K562 (cell line): ENCODE results near the gene CLIP4. TPM values are rescaled to one million over a fixed set of nuclear protein-coding genes. Genes with fewer than 3 reads are reported as not detected.

Experiments used
- ATAC-seq: fragments of 200-7000 bp; cut with Tn5 transposase; 3 replicates; pipeline ENCODE4 v1.9.1; 2020; ENCODE audit warnings: moderate library complexity
- BruUV-seq: library from RNA; stranded (reverse); fragments of 400-500 nt; replicated peaks from 2 replicates; lab custom pipeline; 2021; lab: Mats Ljungman, UMichigan
- CTCF ChIA-PET: fragments of 300-600 bp; formaldehyde crosslinking; extraction: SDS; loops from one replicate; lab custom pipeline; 2021; ENCODE audit warnings: low intra/inter-chr PET ratio; lab: Yijun Ruan, JAX
- POLR2A ChIA-PET: fragments of 300-600, 350-650 bp; sonication (Branson Sonifier 250); formaldehyde crosslinking; extraction: SDS; loops from one replicate; lab custom pipeline; 2021; ENCODE audit warnings: antibody characterized with exemption, inconsistent platforms; lab: Yijun Ruan, JAX
- DNase-seq, 4 experiments: peaks; one replicate each; pipeline versions ENCODE4 v3.0.0 to v3.0.0-alpha.2; 2011 to 2018; ENCODE audit warnings: low spot score in 3 of 4, mixed read lengths in 3 of 4; ENCODE audit errors: extremely low read depth in 1 of 4
- FAIRE-seq: peaks from 2 replicates; lab custom pipeline; 2011; peaks lifted over from hg19 to GRCh38; lab: Jason Lieb, UNC
- H2AFZ ChIP-seq: 2 replicates; pipeline ENCODE4 v1.6.0; 2011; ENCODE audit warnings: low read depth, low read length, control low read depth, inconsistent platforms
- H3K27ac ChIP-seq: fragments of 200-600 bp; 3 replicates; pipeline ENCODE4 v1.8.0; 2011; ENCODE audit warnings: low read depth, mild to moderate bottlenecking, control low read depth, inconsistent platforms, low read length, moderate library complexity, mixed read lengths; ENCODE audit errors: extremely low read depth
- H3K27me3 ChIP-seq, 2 experiments: fragments of 300-600 bp in 1 of 2; 2 replicates in 1 of 2; 3 replicates in 1 of 2; pipeline versions ENCODE4 v1.6.0 to v1.8.0; 2011; ENCODE audit warnings: inconsistent platforms in 2 of 2, low read length in 2 of 2, mild to moderate bottlenecking in 1 of 2, mixed read lengths in 1 of 2, moderate library complexity in 1 of 2; ENCODE audit not compliant: control insufficient read depth in 2 of 2, insufficient read depth in 2 of 2
- H3K36me3 ChIP-seq: fragments of 300-600 bp; 3 replicates; pipeline ENCODE4 v1.8.0; 2011; ENCODE audit warnings: mild to moderate bottlenecking, low read length, inconsistent platforms; ENCODE audit not compliant: control insufficient read depth, insufficient read depth
- H3K4me1 ChIP-seq, 2 experiments: fragments of 200-600 bp in 1 of 2; replicated peaks in 1 of 2; 2 replicates in 1 of 2; 3 replicates in 1 of 2; pipeline versions ENCODE4 v1.5.1 to v1.8.0; 2011; ENCODE audit warnings: inconsistent platforms in 2 of 2, low read length in 2 of 2, mild to moderate bottlenecking in 1 of 2, mixed read lengths in 1 of 2, moderate library complexity in 1 of 2; ENCODE audit not compliant: control insufficient read depth in 2 of 2, insufficient read depth in 2 of 2
- H3K4me2 ChIP-seq: 2 replicates; pipeline ENCODE4 v1.6.1; 2011; ENCODE audit warnings: low read length, control low read depth, inconsistent platforms, mixed read lengths; ENCODE audit not compliant: insufficient read depth
- H3K4me3 ChIP-seq: fragments of 200-600 bp; sonication (generic), shearing (Covaris generic); 2 replicates; pipeline ENCODE4 v1.5.1; 2016; ENCODE audit warnings: control low read depth, inconsistent platforms
- H3K79me2 ChIP-seq: fragments of 200-600 bp; 3 replicates; pipeline ENCODE4 v1.8.0; 2011; ENCODE audit warnings: low read length, inconsistent platforms; ENCODE audit not compliant: control insufficient read depth, insufficient read depth
- H3K9ac ChIP-seq, 2 experiments: 2 replicates each; pipeline versions ENCODE4 v1.6.0 to v1.6.1; 2011; ENCODE audit warnings: low read depth in 2 of 2, low read length in 2 of 2, control low read depth in 1 of 2, inconsistent platforms in 1 of 2, mild to moderate bottlenecking in 1 of 2, mixed read lengths in 1 of 2; ENCODE audit not compliant: insufficient read depth in 1 of 2
- H3K9me1 ChIP-seq: one replicate; pipeline ENCODE4 v1.6.0; 2011; ENCODE audit warnings: inconsistent platforms, mild to moderate bottlenecking, low read length, moderate library complexity; ENCODE audit not compliant: control insufficient read depth, insufficient read depth
- H3K9me3 ChIP-seq: replicated peaks from 2 replicates; pipeline ENCODE4 v1.5.1; 2011; ENCODE audit warnings: low read depth, low read length, inconsistent platforms; ENCODE audit not compliant: control insufficient read depth, insufficient read depth
- H4K20me1 ChIP-seq: replicated peaks from 2 replicates; pipeline ENCODE4 v1.6.1; 2011; ENCODE audit warnings: low read length, inconsistent platforms, mixed read lengths; ENCODE audit not compliant: control insufficient read depth, insufficient read depth
- FOXA1 ChIP-seq: fragments of 450-650 bp; IDR thresholded peaks from 2 replicates; pipeline ENCODE4 v1.6.1; 2016; ENCODE audit warnings: mild to moderate bottlenecking, borderline replicate concordance
- HLTF ChIP-seq: fragments of 450-650 bp; IDR thresholded peaks from 2 replicates; pipeline ENCODE4 v1.6.1; 2016
- KDM1A ChIP-seq, 2 experiments: fragments of 450-650 bp; IDR thresholded peaks; 2 replicates each; pipeline ENCODE4 v1.6.1; 2016; ENCODE audit warnings: mild to moderate bottlenecking in 2 of 2
- PHTF2 ChIP-seq: fragments of 250-450 bp; sonication (Bioruptor Pico); IDR thresholded peaks from 2 replicates; pipeline ENCODE4 v1.5.0; 2021; ENCODE audit warnings: mild to moderate bottlenecking
- ZBTB43 ChIP-seq: sonication (generic); formaldehyde crosslinking; IDR thresholded peaks from 2 replicates; pipeline ENCODE4 v1.8.0; 2023; ENCODE audit warnings: mild to moderate bottlenecking, missing genetic modification reagents
- ZNF384 ChIP-seq: IDR thresholded peaks from 2 replicates; pipeline ENCODE4 v1.6.1; 2012; ENCODE audit warnings: low read depth, low read length, improper control_type of control experiment
- ZNF583 ChIP-seq: fragments of 250-450 bp; sonication (Bioruptor Pico); IDR thresholded peaks from 2 replicates; pipeline ENCODE4 v1.4.0; 2020
- ZNF644 ChIP-seq: fragments of 200-800 bp; sonication (Bioruptor generic); IDR thresholded peaks from 2 replicates; pipeline ENCODE4 v1.6.1; 2016; ENCODE audit warnings: low read depth, missing genetic modification characterization, missing compliant biosample characterization
- WGBS: fragments of 100-300 bp; shearing (Covaris generic); methylation state at CpG from one replicate; pipeline ENCODE4 v1.1.6; 2016; ENCODE audit warnings: low coverage, mixed read lengths; ENCODE audit not compliant: insufficient coverage; ENCODE audit errors: missing lambda C conversion rate; 5-methylcytosine and 5-hydroxymethylcytosine counted together
- in situ Hi-C: fragments of 300-500 bp; cut with MboI; formaldehyde crosslinking; loops from 4 replicates; pipeline ENCODE4 v1.15.0; 2018; ENCODE audit warnings: inconsistent platforms, mixed read lengths
- intact Hi-C: fragments of 100-400 bp; cut with micrococcal nuclease; formaldehyde crosslinking; loops from 2 replicates; pipeline ENCODE4 v1.14.2; 2022
- polyA plus RNA-seq, 8 experiments: library from polyadenylated mRNA; depleted of rRNA in 4 of 8; stranded (reverse) in 5 of 8; unstranded in 3 of 8; fragments of >200 nt; fragmentation: Nextera tagmentation in 2 of 8; fragmentation: Illumina TruSeq in 1 of 8; extraction: Ambion mirVana in 2 of 8; extraction: Trizol in 1 of 8; gene quantifications; 2 replicates each; pipeline versions ENCODE4 v1.2.1 to v1.2.3, GENCODE V29; 2011 to 2014; ENCODE audit warnings: inconsistent platforms in 1 of 8, missing spikeins in 1 of 8
- total RNA-seq, 7 experiments: library from RNA; depleted of rRNA in 6 of 7; stranded (reverse); fragments of >200 nt in 6 of 7; fragmentation: Illumina TruSeq in 2 of 7; extraction: Trizol in 2 of 7; gene quantifications; 2 replicates each; pipeline versions ENCODE4 v1.2.1 to v1.2.3, GENCODE V29; 2011 to 2021; ENCODE audit warnings: low replicate concordance in 1 of 7

The CLIP4 gene
- total and polyA plus RNA-seq, 9 of the 15 experiments (the other 6 are each of a cell fraction or from before 2014, with no cell fraction given), result 0.03 to 0.38 (median 0.13) TPM; not detected in 5

- TF ChIP-seq HLTF, result no peak
- no peak for TF ChIP-seq ZBTB43 (CRISPR knock-in tag)
- TF ChIP-seq PHTF2 (CRISPR knock-in tag), result no peak
- TF ChIP-seq FOXA1, result no peak
- TF ChIP-seq KDM1A (IDR thresholded peaks at IDR 0.05), result no peak
- intact Hi-C loops, result no loop called here
- H3K9me1 ChIP-seq, result no peaks in the 10 kb centered on the region
- no peak overlapping the region for H2AFZ ChIP-seq
- no peaks in the 10 kb centered on the region for H3K9me3 ChIP-seq
- ChIA-PET CTCF (no interaction called here), POLR2A (no interaction called here)
- WGBS, result 0% methylated on average over 7 of the region's 9 CpGs
- FAIRE-seq, result no peak
- no peaks in the 10 kb centered on the region for H3K4me1 ChIP-seq
- no peak overlapping the region for H3K4me3 ChIP-seq
- peaks cover 10 to 77% of the 10 kb centered on the region in 2 experiments; a peak in 4 of 5 replicates for H3K27me3 ChIP-seq
- H3K27ac ChIP-seq, result no peak overlapping the region
- H3K4me2 ChIP-seq, result no peak overlapping the region
- no peak for ATAC-seq
- no peak overlapping the region for H3K9ac ChIP-seq
- BruUV-seq, result no TSS peak
- peaks cover 11% of the 10 kb centered on the region for H4K20me1 ChIP-seq
- DNase-seq, result no peak
- H3K79me2 ChIP-seq, result no peaks in the 10 kb centered on the region
- in situ Hi-C loops, result no loop called here
- no peaks in the 10 kb centered on the region for H3K36me3 ChIP-seq
These were observed 114.4 kb downstream of the CLIP4 start for GRCh38 chr2:29229640-29230039.

DNA sequence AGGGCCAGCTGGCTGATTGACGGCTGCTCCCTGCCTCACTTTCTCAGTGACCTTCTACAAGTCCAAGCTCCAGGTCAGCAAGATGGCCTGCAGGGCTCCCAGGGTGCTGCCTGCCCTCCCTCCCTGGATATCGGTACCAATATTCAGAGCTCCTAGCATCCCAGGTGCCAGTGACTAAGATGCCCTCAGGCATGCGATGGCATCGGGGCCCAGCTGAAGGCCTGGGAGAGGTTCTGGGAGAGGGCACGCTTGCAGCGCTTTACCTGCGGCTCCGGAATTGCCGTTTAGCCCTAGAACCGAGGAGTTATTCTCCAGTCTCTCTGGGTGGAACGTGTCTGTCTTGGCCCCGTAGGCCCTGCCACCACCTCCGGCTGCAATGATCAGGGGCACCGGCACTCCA, 116.8 kb downstream of the CLIP4 start:
- H3K4me2 ChIP-seq, result no peak overlapping the region
- H3K79me2 ChIP-seq, result no peaks in the 10 kb centered on the region
- no peaks in the 10 kb centered on the region for H3K9me3 ChIP-seq
- H4K20me1 ChIP-seq, result peaks cover 10% of the 10 kb centered on the region; the same call in 1 of the 2 replicates
- intact Hi-C loops (no loop called here), in situ Hi-C loops (no loop called here)
- no peak overlapping the region for H3K27ac ChIP-seq
- TF ChIP-seq ZNF583 (CRISPR knock-in tag) (no peak), ZNF644 (tag) (no peak), ZNF384 (no peak)
- H2AFZ ChIP-seq, result no peak overlapping the region
- POLR2A ChIA-PET, result interaction anchor here (0.6 kb wide), 2 partner anchors 96 to 1726 kb away, joined by 3 read pairs; no protein-coding TSS in a partner anchor
- FAIRE-seq (no peak), ATAC-seq (no peak), DNase-seq (no peak)
- H3K36me3 ChIP-seq, result no peaks in the 10 kb centered on the region
- no peak overlapping the region for H3K9ac ChIP-seq
- H3K9me1 ChIP-seq, result no peaks in the 10 kb centered on the region
- CTCF ChIA-PET, result no interaction called here
- 0% methylated on average over 13 of the region's 14 CpGs for WGBS
- no peak overlapping the region for H3K4me3 ChIP-seq
- BruUV-seq, result no TSS peak
- H3K4me1 ChIP-seq, result no peaks in the 10 kb centered on the region
- peaks cover 6 to 71% of the 10 kb centered on the region in 2 experiments; a peak in 4 of 5 replicates for H3K27me3 ChIP-seq
